Iris pigment epithelial cell (primary cell): ENCODE data around the gene CSTPP1.
"Not testable (repeated sequence)": the region's sequence is repeated elsewhere in the genome, so short reads cannot be mapped to it uniquely, and the experiment has no call there.

Experiments used
- DNase-seq: peaks from one replicate; pipeline ENCODE4 v3.0.0-alpha.2; 2011; ENCODE audit warnings: low read depth

The CSTPP1 gene

GRCh38 chr11:46953093-46953492 lies 16.5 kb downstream of the CSTPP1 start:
- DNase-seq, result no peak

- DNase-seq, result no peak
These were observed 22.2 kb downstream of the CSTPP1 start for GRCh38 chr11:46958777-46959176.

- DNase-seq, result no peak
These were observed 24.5 kb downstream of the CSTPP1 start for GRCh38 chr11:46961041-46961440.

- DNase-seq, result not testable (repeated sequence)
These were observed 25.3 kb downstream of the CSTPP1 start for GRCh38 chr11:46961886-46962285.

GRCh38 chr11:46963844-46964243 lies 27.3 kb downstream of the CSTPP1 start:
- DNase-seq, result no peak

GRCh38 chr11:46966773-46967172 lies 30.2 kb downstream of the CSTPP1 start:
- no peak for DNase-seq

GRCh38 chr11:46967962-46968361 lies 31.4 kb downstream of the CSTPP1 start:
- no peak for DNase-seq

GRCh38 chr11:46969379-46969778 lies 32.8 kb downstream of the CSTPP1 start:
- DNase-seq, result no peak

- DNase-seq, result no peak
These were observed 34.5 kb downstream of the CSTPP1 start for GRCh38 chr11:46970913-46971625.

GRCh38 chr11:46972343-46972742 lies 35.8 kb downstream of the CSTPP1 start:
- DNase-seq, result no peak

- no peak for DNase-seq
These were observed 36.3 kb downstream of the CSTPP1 start for GRCh38 chr11:46972821-46973220.

- no peak for DNase-seq
These were observed 39.8 kb downstream of the CSTPP1 start for GRCh38 chr11:46976182-46976854.

GRCh38 chr11:46977038-46977813 lies 40.7 kb downstream of the CSTPP1 start:
- no peak for DNase-seq

GRCh38 chr11:46978005-46978491 lies 41.5 kb downstream of the CSTPP1 start:
- DNase-seq, result peak; percentile 51

GRCh38 chr11:46979358-46979757 lies 42.8 kb downstream of the CSTPP1 start:
- no peak for DNase-seq

GRCh38 chr11:46981436-46981835 lies 44.9 kb downstream of the CSTPP1 start:
- no peak for DNase-seq

GRCh38 chr11:46982797-46983452 lies 46.4 kb downstream of the CSTPP1 start:
- DNase-seq, result no peak

- no peak for DNase-seq
These were observed 47.0 kb downstream of the CSTPP1 start for GRCh38 chr11:46983598-46983997.

- DNase-seq, result no peak
These were observed 48.0 kb downstream of the CSTPP1 start for GRCh38 chr11:46984548-46984947.

GRCh38 chr11:46984987-46985386 lies 48.4 kb downstream of the CSTPP1 start:
- no peak for DNase-seq

- no peak for DNase-seq
These were observed 50.6 kb downstream of the CSTPP1 start for GRCh38 chr11:46987183-46987582.

- DNase-seq, result not testable (repeated sequence)
These were observed 53.4 kb downstream of the CSTPP1 start for GRCh38 chr11:46989810-46990487.
